Measurements from ENCODE around the gene SNN.

- TF ChIP-seq RAD21 (IDR thresholded peaks at IDR 0.05; ENCODE audit: low read length) (no peak), CTCF (conservative IDR thresholded peaks at IDR 0.05; ENCODE audit: low read depth, low read length) (no peak), USF2 (IDR thresholded peaks at IDR 0.05; ENCODE audit: low read depth, low read length) (no peak), MAFK (IDR thresholded peaks at IDR 0.05; ENCODE audit: low read depth, low read length) (no peak), RCOR1 (IDR thresholded peaks at IDR 0.05; ENCODE audit: insufficient replicate concordance, low read length) (no peak), POLR2A (IDR thresholded peaks at IDR 0.05; ENCODE audit: low read depth, low read length) (no peak), RFX5 (IDR thresholded peaks at IDR 0.05; ENCODE audit: low read depth, low read length) (no peak)
Measured at GRCh38 chr16:11619327-11619851, 48.9 kb upstream of the SNN start.
